HG02623 (cell line): Measurements from ENCODE around the gene NPPA.

Experiments
- ATAC-seq: cut with Tn5 transposase; IDR thresholded peaks from one replicate; pipeline ENCODE4 v1.9.1; 2021; ENCODE audit warnings: moderate library complexity; ENCODE audit not compliant: unreplicated experiment

NPPA gene

GRCh38 chr1:11845641-11846335 is 1.8 kb downstream of the NPPA start:
- ATAC-seq: no peak

- no peak for ATAC-seq
Observed at GRCh38 chr1:11842154-11843041, 5.2 kb downstream of the NPPA start.

DNA sequence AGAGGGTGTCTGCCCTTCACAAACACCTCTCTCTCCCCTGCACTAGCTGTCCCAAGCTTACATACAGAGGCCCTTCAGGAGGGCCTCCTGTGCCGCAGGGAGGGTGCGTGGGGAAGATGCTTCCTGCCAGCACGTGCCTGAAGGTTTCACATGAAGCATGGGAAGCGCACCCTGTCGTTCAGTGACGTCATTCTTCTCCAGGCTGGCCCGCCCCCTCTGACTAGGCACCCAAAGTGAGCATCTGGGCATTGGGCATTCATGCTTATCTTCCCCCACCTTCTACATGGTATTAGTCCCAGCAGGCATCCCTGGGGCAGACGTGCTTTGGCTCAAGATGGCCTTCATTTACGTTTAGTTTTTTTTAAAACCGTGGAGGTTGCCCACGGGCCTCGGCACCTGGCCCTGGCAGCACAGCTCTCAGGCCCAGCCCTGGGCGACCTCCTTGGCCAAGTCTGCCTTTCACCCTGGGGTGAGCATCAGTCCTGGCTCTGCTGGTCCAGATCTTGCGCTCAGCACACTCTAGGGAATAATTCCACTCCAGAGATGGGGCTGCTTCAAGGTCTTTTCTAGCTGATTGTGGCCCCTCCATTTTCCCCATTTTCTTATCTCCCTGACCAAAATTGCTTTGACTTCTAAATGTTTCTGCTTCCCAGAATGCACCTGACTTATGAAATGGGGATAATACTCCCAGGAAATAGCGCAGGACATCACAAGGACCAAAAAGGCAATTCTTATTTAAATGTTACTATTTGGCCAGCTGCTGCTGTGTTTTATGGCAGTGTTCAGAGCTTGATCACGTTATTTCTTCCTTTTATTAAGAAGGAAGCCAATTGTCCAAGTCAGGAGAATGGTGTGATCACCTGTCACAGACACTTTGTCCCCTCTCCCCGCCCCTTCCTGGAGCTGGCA is 6.1 kb downstream of the NPPA start:
- ATAC-seq: no peak

- ATAC-seq: no peak
Observed at GRCh38 chr1:11839727-11840705, 7.6 kb downstream of the NPPA start.

GRCh38 chr1:11838349-11839272 is 9.0 kb downstream of the NPPA start:
- no peak for ATAC-seq

GRCh38 chr1:11837767-11838348 is 9.7 kb downstream of the NPPA start:
- no peak for ATAC-seq

DNA sequence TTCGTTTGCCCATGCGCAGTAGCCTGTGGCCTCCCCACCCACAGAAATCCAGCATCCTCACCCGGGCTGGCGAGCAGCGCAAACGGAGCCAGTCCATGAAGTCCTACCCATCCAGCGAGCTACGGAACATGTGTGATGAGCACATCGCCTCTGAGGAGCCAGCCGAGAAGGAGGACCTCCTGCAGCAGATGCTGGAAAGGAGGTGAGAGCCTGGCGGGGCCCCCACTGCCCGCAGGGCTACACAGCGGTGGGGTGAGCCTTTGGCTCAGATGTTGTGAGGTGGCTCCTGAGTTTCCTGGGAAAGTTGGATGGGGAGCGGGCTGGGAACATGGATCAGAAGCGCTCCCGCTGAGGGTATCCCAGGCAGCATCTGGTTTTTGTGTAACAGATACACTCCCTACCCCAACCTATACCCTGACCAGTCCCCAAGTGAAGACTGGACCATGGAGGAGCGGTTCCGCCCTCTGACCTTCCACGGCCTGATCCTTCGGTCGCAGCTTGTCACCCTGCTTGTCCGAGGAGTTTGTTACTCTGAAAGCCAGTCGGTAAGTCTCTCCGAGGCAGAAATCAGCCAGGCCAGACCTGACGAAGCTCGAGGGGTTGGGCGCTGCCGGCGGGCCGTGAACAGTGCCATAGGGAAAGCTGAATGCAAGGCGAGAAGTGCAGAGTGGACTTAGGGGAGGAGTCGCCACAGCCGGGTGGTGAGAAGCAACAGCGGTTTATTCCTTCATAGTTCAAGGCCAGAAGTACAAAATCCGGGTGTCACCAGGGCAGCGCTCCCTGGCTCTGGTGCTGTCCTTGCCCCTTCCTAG is 10.4 kb downstream of the NPPA start:
- no peak for ATAC-seq

- no peak for ATAC-seq
Observed at GRCh38 chr1:11835441-11836225, 11.9 kb downstream of the NPPA start.

- no peak for ATAC-seq
Observed at GRCh38 chr1:11833900-11834299, 13.7 kb downstream of the NPPA start.

- ATAC-seq: no peak
Observed at GRCh38 chr1:11833497-11833896, 14.1 kb downstream of the NPPA start.

DNA sequence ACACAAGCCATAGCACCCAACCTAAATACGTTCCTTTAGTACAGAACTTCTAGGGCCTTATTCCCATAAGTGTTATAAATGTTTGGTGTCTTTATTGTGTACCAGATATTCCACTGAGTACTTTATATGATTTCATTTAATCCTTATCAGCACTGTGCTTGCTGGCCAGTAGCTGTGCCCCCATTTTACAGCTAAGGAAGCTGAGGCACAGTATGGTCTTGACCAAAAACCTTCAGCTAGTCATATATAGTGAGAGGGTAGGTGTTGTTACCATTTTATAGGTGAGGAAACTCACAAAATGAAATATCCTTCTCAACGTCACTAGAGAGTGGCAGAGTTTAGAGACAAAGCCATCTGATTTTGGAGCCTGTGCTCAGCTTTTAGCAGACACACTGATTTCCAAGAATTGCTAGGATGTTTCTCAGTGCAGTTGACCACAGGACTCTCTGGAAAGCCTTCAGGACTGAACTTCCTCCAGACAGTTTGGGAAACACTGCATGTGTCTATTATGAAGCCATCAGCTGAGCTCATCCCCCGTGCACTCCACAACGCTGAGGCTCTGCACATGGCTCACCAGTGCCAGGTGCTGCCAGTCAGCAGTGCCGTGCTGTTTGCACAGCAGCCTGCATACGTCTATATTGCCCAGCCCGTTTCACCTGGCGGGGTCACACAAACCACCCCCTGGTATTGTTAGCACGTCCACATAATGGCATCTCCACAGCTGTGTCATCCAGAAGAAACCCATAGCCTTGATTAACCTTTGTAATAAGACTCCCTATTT is 15.4 kb downstream of the NPPA start:
- no peak for ATAC-seq

GRCh38 chr1:11828511-11828910 is 19.1 kb downstream of the NPPA start:
- ATAC-seq: no peak

GRCh38 chr1:11826946-11827345 is 20.6 kb downstream of the NPPA start:
- ATAC-seq: no peak

DNA sequence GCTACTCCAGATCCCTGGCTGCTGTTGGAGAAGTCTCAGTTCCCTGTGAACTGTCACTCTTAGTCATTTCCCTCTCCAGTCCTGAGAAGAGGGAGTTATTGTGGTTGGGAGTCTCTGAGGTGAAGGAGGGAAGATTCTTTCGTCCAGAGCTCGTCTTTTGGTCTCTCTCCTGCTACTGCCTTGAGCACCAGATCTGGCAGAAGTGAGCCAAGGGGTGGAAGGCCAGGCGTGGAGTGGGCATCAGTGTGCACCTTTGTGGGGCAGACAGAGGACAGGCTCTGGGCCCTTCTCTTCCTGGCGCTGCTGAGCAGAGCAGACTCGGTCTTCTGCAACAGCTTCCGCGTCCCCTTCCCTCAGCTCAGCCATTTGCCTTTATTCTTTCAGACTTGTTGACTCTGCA is 22.5 kb downstream of the NPPA start:
- no peak for ATAC-seq

GRCh38 chr1:11823366-11824137 is 24.0 kb downstream of the NPPA start:
- no peak for ATAC-seq

DNA sequence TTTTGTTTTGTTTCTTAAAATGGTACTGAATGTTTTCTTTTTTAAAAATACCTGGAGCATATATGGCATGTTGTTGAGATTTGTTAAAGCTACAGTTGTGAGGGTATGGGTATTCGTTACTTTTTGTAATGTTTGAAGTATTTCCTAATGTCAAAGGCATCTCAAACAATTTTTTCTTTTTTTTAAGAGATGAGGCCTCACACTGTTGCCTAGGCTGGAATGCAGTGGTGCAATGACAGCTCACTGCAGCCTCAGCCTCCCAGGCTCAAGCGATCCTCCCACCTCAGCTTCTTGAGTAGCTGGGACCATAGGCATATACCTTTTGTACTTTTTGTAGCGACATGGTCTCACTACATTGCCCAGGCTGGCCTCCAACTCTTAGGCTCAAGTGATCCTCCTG is 25.5 kb downstream of the NPPA start:
- no peak for ATAC-seq
